ENCODE measurements around the gene NFX1.

The NFX1 gene

DNA sequence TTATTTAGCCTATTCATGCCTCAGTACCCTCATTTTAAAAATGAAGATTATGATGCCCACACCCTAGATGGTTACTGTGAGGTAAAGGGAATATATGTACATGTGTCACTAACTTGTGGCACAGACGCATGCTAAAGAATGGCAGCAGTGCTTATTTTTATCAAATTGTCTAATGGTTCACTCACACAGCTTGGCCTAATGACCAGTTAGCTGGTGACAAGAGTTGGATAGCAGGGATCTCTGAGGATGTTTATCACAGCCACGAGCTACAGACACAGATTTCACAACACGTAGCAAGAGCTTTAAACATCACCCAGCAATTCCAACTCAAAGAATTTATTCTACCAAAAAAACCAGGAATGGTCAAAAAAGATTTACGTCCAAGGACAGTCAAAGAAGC, 33.0 kb upstream of the NFX1 start:
- Mint-ChIP-seq H3K27me3 (no peaks in the 10 kb centered on the region), H3K36me3 (ENCODE audit: low read depth) (peaks cover 96% of the 10 kb centered on the region), H3K27ac (no peak overlapping the region), H3K9me3 (no peaks in the 10 kb centered on the region), H3K4me1 (ENCODE audit: low read depth) (peaks cover 27% of the 10 kb centered on the region), H3K4me3 (no peak overlapping the region)
- no peak for DNase-seq

DNA sequence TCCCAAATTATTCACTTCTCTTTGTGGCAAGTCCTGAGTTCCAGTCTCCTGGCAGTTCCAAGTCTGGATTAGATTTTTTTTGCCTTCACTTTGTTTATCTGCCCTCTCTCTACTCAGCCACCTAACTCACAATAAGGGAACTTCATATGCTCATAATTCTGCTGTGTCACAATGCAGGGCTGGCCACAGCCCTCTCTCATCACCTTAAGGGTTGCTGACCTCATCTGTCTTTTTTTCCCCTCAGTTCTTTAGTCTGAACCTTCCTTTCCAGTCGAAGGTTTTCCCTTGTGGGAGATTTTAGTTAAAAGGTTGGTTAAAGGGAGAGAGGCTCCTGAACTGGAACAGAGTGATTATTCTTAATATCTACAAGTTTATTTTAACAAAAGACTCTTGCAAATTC, 29.9 kb upstream of the NFX1 start:
- peak overlapping the region; percentile 47 for H3K27ac Mint-ChIP-seq

DNA sequence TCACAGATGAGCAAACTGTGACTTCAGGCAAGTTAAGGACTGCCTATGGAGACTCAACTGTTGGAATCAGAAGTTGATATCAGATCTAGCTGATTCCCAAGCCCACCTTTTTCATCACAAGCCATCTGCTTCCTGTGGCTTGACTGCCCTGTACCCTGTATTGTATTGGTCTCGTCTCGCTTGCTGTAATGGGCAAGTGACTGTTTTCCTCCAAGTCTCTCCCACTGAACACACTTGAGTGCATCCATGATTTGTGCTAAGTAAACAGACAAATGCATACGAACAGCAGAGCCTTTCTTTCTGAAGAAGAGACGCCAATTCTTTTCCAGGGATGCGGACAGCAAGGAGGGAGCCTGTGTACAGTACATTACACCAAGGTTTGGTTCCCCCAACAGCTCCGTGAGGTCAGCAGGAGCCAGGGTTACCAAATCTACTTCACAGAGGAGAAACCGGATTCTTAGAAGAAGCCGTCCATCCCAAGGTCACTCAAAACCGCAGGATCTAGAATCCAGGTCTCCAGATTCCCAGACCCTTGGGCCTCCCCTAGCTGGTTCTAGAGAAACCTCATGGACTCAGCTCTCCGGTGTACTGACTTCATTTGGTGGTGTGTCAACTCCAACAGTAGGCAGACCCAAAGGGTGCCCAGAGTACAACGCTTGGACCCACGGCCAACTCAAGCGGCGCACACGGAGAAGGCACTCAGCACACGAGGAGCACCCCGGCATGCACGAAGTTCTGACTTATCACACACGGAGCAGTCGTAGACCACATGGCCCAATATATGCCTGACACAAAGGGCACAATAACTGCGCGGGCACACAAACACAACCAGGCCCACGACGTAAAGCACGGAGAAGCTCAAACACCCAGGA, 26.9 kb upstream of the NFX1 start:
- Mint-ChIP-seq H3K4me1 (ENCODE audit: low read depth) (peaks cover 68% of the 10 kb centered on the region), H3K4me3 (peak overlapping the region; percentile 91), H3K9me3 (no peaks in the 10 kb centered on the region), H3K27me3 (no peaks in the 10 kb centered on the region), H3K27ac (peak overlapping the region; percentile 93), H3K36me3 (ENCODE audit: low read depth) (peaks cover 88% of the 10 kb centered on the region)
- DNase-seq: no peak

More for the DNA sequence above, 29.9 kb upstream of the NFX1 start:
- peaks cover 41% of the 10 kb centered on the region for H3K4me1 Mint-ChIP-seq (ENCODE audit: low read depth)
- H3K27me3 Mint-ChIP-seq: no peaks in the 10 kb centered on the region
- no peaks in the 10 kb centered on the region for H3K9me3 Mint-ChIP-seq
- H3K36me3 Mint-ChIP-seq (ENCODE audit: low read depth): peaks cover 91% of the 10 kb centered on the region
- DNase-seq: no peak
- no peak overlapping the region for H3K4me3 Mint-ChIP-seq

DNA sequence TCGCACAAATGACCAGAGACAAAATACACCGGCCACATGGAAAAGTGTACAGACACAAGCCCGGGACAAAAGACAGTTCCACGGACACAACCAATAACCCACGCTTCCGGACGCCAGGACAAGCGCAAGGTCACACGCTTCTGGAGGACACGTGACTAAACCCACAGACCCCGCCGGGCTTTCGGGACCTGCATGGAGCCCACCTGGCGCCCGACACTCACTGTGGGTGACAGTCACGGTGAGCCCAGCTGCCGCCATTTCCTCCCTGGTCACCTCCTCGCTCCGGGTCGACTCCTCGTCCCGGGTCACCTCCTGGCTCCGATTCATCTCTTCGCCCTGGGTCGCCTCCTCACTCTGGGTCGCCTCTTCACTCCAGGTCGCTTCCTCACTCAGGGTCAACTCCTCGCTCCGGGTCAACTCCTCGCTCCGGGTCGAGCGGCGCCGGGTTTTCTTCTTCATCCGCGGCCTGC, 26.3 kb upstream of the NFX1 start:
- peaks cover 67% of the 10 kb centered on the region for H3K4me1 Mint-ChIP-seq (ENCODE audit: low read depth)
- DNase-seq: no peak
- no peaks in the 10 kb centered on the region for H3K9me3 Mint-ChIP-seq
- H3K36me3 Mint-ChIP-seq (ENCODE audit: low read depth): peaks cover 87% of the 10 kb centered on the region
- H3K27me3 Mint-ChIP-seq: no peaks in the 10 kb centered on the region
- H3K27ac Mint-ChIP-seq: peak overlapping the region; percentile 93
- peak overlapping the region; percentile 91 for H3K4me3 Mint-ChIP-seq

DNA sequence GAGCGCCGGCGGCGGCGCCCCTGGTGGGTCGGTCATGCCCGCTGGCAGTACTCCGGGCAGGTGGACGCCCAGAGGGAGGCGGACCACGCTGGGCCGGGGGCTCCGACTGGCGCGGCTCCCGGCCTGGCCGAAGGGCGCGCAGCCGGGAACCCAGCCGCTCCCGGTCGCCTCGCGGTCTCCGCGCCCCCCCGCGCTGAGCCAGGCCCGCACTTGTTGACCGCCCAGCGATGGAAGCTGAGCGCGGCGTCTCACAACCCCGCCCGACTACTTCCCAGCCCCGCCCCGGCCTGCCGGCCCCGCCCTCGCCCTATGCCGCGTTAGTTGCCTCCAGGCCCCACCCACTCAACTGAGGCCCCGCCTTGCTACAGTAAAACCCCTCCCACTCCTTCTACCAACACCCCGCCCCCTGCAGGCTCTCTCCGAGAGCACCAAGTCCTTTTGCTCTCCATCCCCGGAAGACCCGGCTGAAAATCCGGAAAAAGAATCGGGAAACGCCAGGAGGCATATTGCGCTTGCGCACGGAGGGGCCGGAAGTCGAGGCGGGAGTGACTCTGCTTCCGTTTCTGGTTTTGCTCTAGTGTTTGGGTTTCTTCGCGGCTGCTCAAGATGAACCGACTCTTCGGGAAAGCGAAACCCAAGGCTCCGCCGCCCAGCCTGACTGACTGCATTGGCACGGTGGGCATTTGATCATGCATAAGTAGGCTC, 25.7 kb upstream of the NFX1 start, which contains the start of the genes BAG1 and CHMP5:
Gene BAG1, minus strand, starts transcription at position 236 of the 705 bp plus-strand sequence.
Gene CHMP5, plus strand, starts transcription at position 577 of the 705 bp plus-strand sequence. Its CDS starts 30 bp downstream, at position 607.
- Mint-ChIP-seq H3K4me3 (peak within 1 kb of the TSS; percentile 91), H3K27me3 (no peaks in the 10 kb centered on the region), H3K36me3 (ENCODE audit: low read depth) (peaks cover 84% of the 10 kb centered on the region), H3K4me1 (ENCODE audit: low read depth) (peaks cover 65% of the 10 kb centered on the region), H3K9me3 (no peaks in the 10 kb centered on the region), H3K27ac (peak within 1 kb of the TSS; percentile 97)
- DNase-seq: peak; percentile 100

DNA sequence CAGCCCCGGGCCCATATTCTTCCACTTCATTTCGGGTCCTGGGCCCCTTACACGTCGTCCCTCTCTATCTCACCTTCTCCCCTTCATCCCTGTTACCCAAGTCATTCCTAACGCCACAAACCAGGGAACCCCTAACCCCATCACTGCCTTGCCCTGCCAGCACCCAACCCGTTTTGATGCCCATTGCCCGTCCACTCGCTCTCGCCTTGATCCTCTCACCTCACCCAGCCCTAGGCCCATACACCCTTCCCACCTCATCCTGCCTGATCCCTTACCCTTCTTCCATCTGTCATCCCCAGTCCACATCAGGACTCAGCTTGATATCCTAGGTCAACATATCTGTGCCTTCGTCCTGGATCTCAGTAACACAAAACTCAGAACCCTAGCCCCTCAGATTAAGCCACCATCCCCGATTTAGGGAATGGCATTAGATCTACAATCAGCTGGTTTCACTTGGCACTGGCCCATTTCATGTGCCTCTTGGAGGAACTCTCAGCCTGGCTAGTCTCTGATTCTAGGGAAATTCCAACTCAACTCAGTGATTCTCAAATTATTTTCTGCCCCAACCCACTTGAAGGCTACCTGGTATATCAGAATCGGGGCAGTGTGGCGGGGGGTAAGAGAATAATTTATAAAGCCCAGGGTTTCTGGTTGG, 25.0 kb upstream of the NFX1 start:
- Mint-ChIP-seq H3K4me3 (peak overlapping the region; percentile 91), H3K4me1 (ENCODE audit: low read depth) (peaks cover 57% of the 10 kb centered on the region), H3K36me3 (ENCODE audit: low read depth) (peaks cover 84% of the 10 kb centered on the region), H3K9me3 (no peaks in the 10 kb centered on the region), H3K27ac (peak overlapping the region; percentile 97), H3K27me3 (no peaks in the 10 kb centered on the region)
- DNase-seq: no peak

DNA sequence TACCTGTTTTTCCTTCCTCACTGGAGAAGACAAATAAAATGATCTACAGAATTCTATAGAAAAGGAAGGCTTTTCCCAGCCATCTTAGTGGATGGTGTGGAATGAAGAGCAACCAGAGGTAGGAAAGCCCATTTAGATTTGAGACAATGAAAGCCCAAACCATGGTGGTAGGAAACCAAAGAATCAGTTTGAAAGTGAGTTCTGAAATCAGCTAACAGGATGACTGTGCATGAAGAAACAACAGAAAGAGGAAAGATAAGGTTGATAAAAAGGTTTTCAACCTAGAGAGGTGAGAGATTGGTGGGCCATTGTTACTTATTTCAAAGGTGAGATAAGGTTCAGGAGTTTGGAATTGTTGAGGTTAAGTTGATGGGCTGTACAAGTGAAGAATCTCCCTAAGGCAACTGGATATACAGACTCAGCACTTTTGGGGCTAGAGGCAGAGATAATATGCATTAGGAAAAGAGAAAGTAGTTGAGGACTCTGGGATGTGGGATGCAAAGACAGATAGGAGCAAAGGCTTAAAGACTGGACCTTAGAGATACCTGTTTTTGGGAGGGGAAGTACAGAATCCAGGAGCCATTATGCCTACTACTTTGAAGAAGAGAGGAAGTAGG, 23.1 kb upstream of the NFX1 start:
- H3K27me3 Mint-ChIP-seq: no peaks in the 10 kb centered on the region
- no peaks in the 10 kb centered on the region for H3K9me3 Mint-ChIP-seq
- peak overlapping the region; percentile 0 for H3K4me3 Mint-ChIP-seq
- no peak for DNase-seq
- H3K36me3 Mint-ChIP-seq (ENCODE audit: low read depth): peaks cover 85% of the 10 kb centered on the region
- peaks cover 46% of the 10 kb centered on the region for H3K4me1 Mint-ChIP-seq (ENCODE audit: low read depth)
- H3K27ac Mint-ChIP-seq: peak overlapping the region; percentile 97

DNA sequence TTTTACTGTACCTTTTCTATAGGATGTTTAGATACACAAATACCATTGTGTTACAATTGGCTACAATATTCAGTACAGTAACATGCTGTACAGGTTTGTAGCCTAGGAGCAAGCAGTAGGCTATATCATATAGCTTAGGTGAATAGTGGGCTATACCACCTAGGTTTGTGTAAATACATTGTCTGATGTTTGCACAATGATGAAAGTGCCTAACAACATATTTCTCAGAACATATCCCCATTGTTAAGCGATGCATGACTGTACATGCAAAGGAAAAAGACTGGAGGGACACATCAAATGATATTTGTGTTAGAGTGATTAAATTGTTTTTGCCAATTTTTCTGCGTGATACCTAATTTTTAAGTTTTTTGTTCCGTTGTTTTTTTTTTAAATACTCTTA, 20.2 kb upstream of the NFX1 start:
- DNase-seq: no peak
- Mint-ChIP-seq H3K27ac (no peak overlapping the region), H3K4me1 (ENCODE audit: low read depth) (peaks cover 42% of the 10 kb centered on the region), H3K27me3 (no peaks in the 10 kb centered on the region), H3K9me3 (no peaks in the 10 kb centered on the region), H3K4me3 (no peak overlapping the region), H3K36me3 (ENCODE audit: low read depth) (peaks cover 85% of the 10 kb centered on the region)

DNA sequence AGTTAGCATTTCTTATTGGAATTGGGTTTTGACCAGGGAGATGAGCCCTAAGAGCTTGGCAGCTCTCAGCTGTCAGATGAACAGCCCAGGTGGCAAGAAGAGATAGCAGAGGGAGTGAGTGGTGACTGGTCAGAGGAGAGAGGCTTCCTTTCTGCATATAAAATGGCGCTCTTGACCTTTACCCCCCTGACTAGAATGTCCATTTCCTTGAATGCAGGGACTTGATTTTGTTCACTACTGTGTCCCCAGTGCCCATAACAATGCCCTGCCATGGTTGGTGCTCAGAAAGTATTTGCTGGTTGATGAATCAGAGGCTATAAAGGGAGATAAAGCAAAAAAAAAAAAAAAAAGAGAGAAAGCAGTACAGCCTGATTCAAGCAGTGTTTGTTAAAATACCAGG, 18.3 kb upstream of the NFX1 start:
- H3K4me3 Mint-ChIP-seq: no peak overlapping the region
- DNase-seq: no peak
- peak overlapping the region; percentile 47 for H3K27ac Mint-ChIP-seq
- no peaks in the 10 kb centered on the region for H3K27me3 Mint-ChIP-seq
- H3K9me3 Mint-ChIP-seq: no peaks in the 10 kb centered on the region
- peaks cover 24% of the 10 kb centered on the region for H3K4me1 Mint-ChIP-seq (ENCODE audit: low read depth)
- H3K36me3 Mint-ChIP-seq (ENCODE audit: low read depth): peaks cover 86% of the 10 kb centered on the region

DNA sequence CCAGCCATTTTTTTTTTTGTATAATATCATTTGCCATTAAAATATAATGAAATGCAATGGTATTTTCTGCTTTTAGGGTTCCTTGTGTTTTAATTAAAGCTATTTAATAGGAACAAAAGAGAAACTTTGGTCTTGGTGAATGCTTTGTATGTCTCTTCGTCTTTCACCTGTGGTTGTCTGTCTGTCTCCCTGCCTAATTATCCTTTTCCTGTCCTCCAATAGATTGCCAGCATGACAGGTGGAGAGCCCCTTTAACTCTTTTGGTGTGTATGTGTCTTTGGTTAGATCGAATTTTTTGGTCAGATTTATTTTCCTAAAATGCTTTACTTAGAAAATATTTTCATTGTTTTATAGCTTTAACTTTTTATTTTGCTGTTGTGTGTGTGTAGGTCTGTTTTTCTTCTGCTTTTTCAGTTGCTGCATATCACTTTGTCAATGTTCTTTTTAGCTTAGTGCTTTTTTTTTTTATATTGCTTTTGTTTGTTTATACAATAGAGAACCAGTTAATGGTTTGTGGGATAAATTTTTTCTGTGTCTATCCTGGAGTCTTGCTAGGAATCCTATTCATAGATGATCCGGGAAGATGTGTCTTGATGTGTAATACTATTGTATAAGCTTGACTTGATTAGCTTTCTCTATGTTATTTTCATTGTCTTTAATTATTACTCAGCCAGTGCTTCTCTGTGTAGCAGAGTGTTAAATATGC, 16.9 kb upstream of the NFX1 start:
- no peaks in the 10 kb centered on the region for H3K9me3 Mint-ChIP-seq
- H3K4me3 Mint-ChIP-seq: no peak overlapping the region
- peak overlapping the region; percentile 65 for H3K27ac Mint-ChIP-seq
- no peak for DNase-seq
- peaks cover 18% of the 10 kb centered on the region for H3K4me1 Mint-ChIP-seq (ENCODE audit: low read depth)
- H3K27me3 Mint-ChIP-seq: no peaks in the 10 kb centered on the region
- peaks cover 87% of the 10 kb centered on the region for H3K36me3 Mint-ChIP-seq (ENCODE audit: low read depth)

DNA sequence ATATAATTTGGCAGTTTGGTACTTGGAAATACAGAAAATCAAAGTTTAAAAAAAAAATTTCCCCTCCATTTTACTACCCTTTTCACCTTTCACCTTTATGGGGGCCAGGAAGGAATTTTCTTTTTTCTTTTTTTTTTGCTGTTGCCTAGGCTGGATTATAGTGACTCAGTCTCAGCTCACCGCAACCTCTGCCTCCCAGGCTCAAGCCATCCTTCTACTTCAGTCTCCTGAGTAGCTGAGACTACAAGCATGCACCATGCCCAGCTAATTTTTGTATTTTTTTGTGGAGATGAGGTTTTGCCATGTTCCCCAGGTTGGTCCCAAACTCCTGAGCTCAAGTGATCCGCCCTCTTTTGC, 16.4 kb upstream of the NFX1 start:
- H3K9me3 Mint-ChIP-seq: no peaks in the 10 kb centered on the region
- peak overlapping the region; percentile 65 for H3K27ac Mint-ChIP-seq
- H3K4me1 Mint-ChIP-seq (ENCODE audit: low read depth): peaks cover 17% of the 10 kb centered on the region
- DNase-seq: no peak
- no peak overlapping the region for H3K4me3 Mint-ChIP-seq
- H3K27me3 Mint-ChIP-seq: no peaks in the 10 kb centered on the region
- peaks cover 88% of the 10 kb centered on the region for H3K36me3 Mint-ChIP-seq (ENCODE audit: low read depth)

DNA sequence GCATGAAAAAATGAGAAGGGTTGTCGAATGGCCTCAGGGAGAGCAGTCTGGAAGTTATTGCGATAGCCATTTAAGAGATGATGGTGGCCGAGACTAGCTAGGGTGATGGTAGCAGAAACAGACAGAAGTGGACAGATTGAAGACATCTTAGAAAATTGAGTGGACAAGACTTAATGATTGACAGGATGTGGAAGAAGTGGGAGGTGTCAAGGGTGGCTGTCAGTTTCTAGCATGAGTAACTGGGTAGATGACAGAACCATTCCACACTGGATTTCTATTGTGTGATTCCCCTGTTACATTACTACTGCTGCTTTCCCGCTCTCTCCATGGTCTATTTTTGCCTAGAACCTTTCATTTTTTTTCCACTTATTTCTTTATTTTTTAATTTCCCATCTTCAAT, 12.8 kb upstream of the NFX1 start:
- H3K27ac Mint-ChIP-seq: peak overlapping the region; percentile 40
- DNase-seq: no peak
- H3K4me3 Mint-ChIP-seq: no peak overlapping the region
- peaks cover 18% of the 10 kb centered on the region for H3K4me1 Mint-ChIP-seq (ENCODE audit: low read depth)
- H3K9me3 Mint-ChIP-seq: no peaks in the 10 kb centered on the region
- H3K36me3 Mint-ChIP-seq (ENCODE audit: low read depth): peaks cover 86% of the 10 kb centered on the region
- no peaks in the 10 kb centered on the region for H3K27me3 Mint-ChIP-seq

DNA sequence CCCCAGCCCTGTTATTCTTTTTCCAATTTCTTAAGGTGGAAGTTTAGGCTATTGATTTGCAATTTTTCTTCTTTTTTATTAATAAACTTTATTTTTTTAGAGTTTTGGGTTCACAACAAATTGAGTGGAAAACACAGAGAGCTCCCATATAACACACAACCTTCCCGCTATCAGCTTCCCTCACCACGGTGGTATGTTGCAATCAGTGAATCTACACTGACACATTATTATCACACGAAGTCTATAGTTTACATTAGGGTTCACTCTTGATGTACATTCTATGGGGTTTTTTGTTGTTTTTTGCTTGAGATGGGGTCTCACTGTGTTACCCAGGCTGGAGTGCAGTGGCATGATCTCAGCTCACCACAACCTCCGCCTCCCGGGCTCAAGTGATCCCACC, 4.8 kb upstream of the NFX1 start:
- no peak overlapping the region for H3K4me3 Mint-ChIP-seq
- no peak overlapping the region for H3K27ac Mint-ChIP-seq
- H3K9me3 Mint-ChIP-seq: no peaks in the 10 kb centered on the region
- H3K27me3 Mint-ChIP-seq: no peaks in the 10 kb centered on the region
- H3K4me1 Mint-ChIP-seq (ENCODE audit: low read depth): peaks cover 21% of the 10 kb centered on the region
- peaks cover 38% of the 10 kb centered on the region for H3K36me3 Mint-ChIP-seq (ENCODE audit: low read depth)
- DNase-seq: no peak

DNA sequence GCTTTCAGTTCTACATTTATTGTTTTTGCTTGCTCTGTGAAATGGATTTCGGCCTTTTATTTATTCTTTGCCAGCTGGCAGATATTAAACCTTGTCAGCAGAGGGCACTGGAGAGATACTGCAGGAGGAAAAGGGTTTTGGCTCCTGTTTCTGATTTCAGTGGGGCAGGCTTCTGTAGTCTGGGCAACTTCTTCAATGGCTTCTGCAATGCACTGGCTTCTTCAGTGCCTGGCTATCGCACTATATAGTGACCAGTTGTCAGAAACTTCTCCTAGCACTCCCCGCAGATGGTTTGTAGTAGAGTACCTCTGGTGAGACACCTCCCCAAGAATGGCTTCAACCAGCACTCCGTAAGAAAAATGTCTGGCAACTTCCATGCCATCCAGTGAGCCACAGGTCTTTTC, 3.2 kb upstream of the NFX1 start:
- Mint-ChIP-seq H3K9me3 (no peaks in the 10 kb centered on the region), H3K27ac (peak overlapping the region; percentile 76), H3K36me3 (ENCODE audit: low read depth) (peaks cover 41% of the 10 kb centered on the region), H3K4me1 (ENCODE audit: low read depth) (peaks cover 32% of the 10 kb centered on the region), H3K27me3 (no peaks in the 10 kb centered on the region), H3K4me3 (no peak overlapping the region)
- peak; percentile 46 for DNase-seq
